GM12891 (cell line): Measurements from ENCODE around the gene TP73.

Source experiments
- POLR2A ChIP-seq: IDR thresholded peaks from 2 replicates; pipeline ENCODE4 v1.6.1; 2011; ENCODE audit warnings: low read depth, low read length, control low read depth
- POLR2AphosphoS5 ChIP-seq: IDR thresholded peaks from 2 replicates; pipeline ENCODE4 v1.6.1; 2011; ENCODE audit warnings: low read depth, low read length, control low read depth
- SPI1 ChIP-seq: IDR thresholded peaks from 2 replicates; pipeline ENCODE4 v1.6.1; 2011; ENCODE audit warnings: low read depth, low read length, control low read depth
- TAF1 ChIP-seq: IDR thresholded peaks from 2 replicates; pipeline ENCODE4 v1.6.1; 2011; ENCODE audit warnings: low read depth, low read length, control low read depth

- TF ChIP-seq POLR2A (no peak), POLR2AphosphoS5 (no peak), TAF1 (no peak), SPI1 (no peak)
Measured at GRCh38 chr1:3697104-3697503, 44.8 kb downstream of the TP73 start.
